Fibroblast of lung (primary cell): ENCODE measurements around the gene WDTC1. TPM values are rescaled to one million over a fixed set of nuclear protein-coding genes. Genes with fewer than 3 reads are reported as not detected.

Experiments
- DNase-seq, 2 donors: peaks; one replicate each; pipeline versions ENCODE4 v3.0.0 to v3.0.0-alpha.2; 2010; ENCODE audit warnings: low read depth in 2 of 2
- H2AFZ ChIP-seq: 2 replicates; pipeline ENCODE4 v1.5.1; 2012; ENCODE audit warnings: low read length, control low read depth, inconsistent platforms
- H3K27ac ChIP-seq: 2 replicates; pipeline ENCODE4 v1.5.1; 2011; ENCODE audit warnings: low read length, control low read depth; ENCODE audit not compliant: insufficient read depth
- H3K27me3 ChIP-seq: 2 replicates; pipeline ENCODE4 v1.5.1; 2011; ENCODE audit warnings: mild to moderate bottlenecking, low read length; ENCODE audit not compliant: control insufficient read depth, insufficient read depth
- H3K36me3 ChIP-seq: 2 replicates; pipeline ENCODE4 v1.5.1; 2011; ENCODE audit warnings: low read length; ENCODE audit not compliant: control insufficient read depth, insufficient read depth
- H3K4me1 ChIP-seq: 2 replicates; pipeline ENCODE4 v1.5.1; 2011; ENCODE audit warnings: low read length; ENCODE audit not compliant: control insufficient read depth, insufficient read depth; ENCODE audit errors: extremely low read depth
- H3K4me2 ChIP-seq: 2 replicates; pipeline ENCODE4 v1.5.1; 2011; ENCODE audit warnings: low read length, control low read depth; ENCODE audit not compliant: insufficient read depth; ENCODE audit errors: extremely low read depth
- H3K4me3 ChIP-seq, 4 experiments: fragments of 200-600 bp in 1 of 4; sonication (generic) in 1 of 4; replicated peaks in 1 of 4; 2 replicates each; pipeline ENCODE4 v1.5.1; 2011 to 2016; ENCODE audit warnings: low read length in 4 of 4, low read depth in 3 of 4, mild to moderate bottlenecking in 3 of 4, control low read depth in 2 of 4, inconsistent platforms in 1 of 4, mixed read lengths in 1 of 4; ENCODE audit not compliant: insufficient read depth in 1 of 4; ENCODE audit errors: control extremely low read depth in 1 of 4
- H3K79me2 ChIP-seq: 2 replicates; pipeline ENCODE4 v1.5.1; 2012; ENCODE audit warnings: mild to moderate bottlenecking, low read length, inconsistent platforms; ENCODE audit not compliant: control insufficient read depth, insufficient read depth
- H3K9ac ChIP-seq: 2 replicates; pipeline ENCODE4 v1.5.1; 2011; ENCODE audit warnings: mild to moderate bottlenecking, low read length, control low read depth; ENCODE audit not compliant: insufficient read depth
- H3K9me3 ChIP-seq: 2 replicates; pipeline ENCODE4 v1.5.1; 2012; ENCODE audit warnings: low read depth, low read length; ENCODE audit not compliant: control insufficient read depth, insufficient read depth
- H4K20me1 ChIP-seq: 2 replicates; pipeline ENCODE4 v1.5.1; 2011; ENCODE audit warnings: low read length; ENCODE audit not compliant: control insufficient read depth, insufficient read depth; ENCODE audit errors: extremely low read depth
- CTCF ChIP-seq, 2 donors: IDR thresholded peaks in 1 of 2; conservative IDR thresholded peaks in 1 of 2; 1 replicate in 1 of 2; 2 replicates in 1 of 2; pipeline ENCODE4 v1.5.1; 2011 to 2012; ENCODE audit warnings: low read length in 2 of 2, control low read depth in 1 of 2, inconsistent platforms in 1 of 2, low read depth in 1 of 2, mild to moderate bottlenecking in 1 of 2
- EZH2 ChIP-seq: IDR thresholded peaks from 2 replicates; pipeline ENCODE4 v1.5.1; 2012; ENCODE audit warnings: low read length, control low read depth, mild to moderate bottlenecking; ENCODE audit errors: missing control alignments
- polyA plus RNA-seq, 2 donors: library from polyadenylated mRNA; depleted of rRNA in 1 of 2; stranded (reverse) in 1 of 2; unstranded in 1 of 2; fragments of >200 nt; gene quantifications; 2 replicates each; pipeline ENCODE4 v1.2.1, GENCODE V29; 2011 to 2012; ENCODE audit warnings: missing spikeins in 1 of 2
- total RNA-seq: library from RNA; depleted of rRNA; stranded (reverse); fragments of >200 nt; gene quantifications from 2 replicates; pipeline ENCODE4 v1.2.1, GENCODE V29; 2014

Gene WDTC1
- total and polyA plus RNA-seq, 2 donors (not counting 1 experiment from before 2014, with no cell fraction given) = 10.7 to 23.3 TPM

GRCh38 chr1:27296773-27297291 lies 62.4 kb downstream of the WDTC1 start:
- peak overlapping the region; percentile 34 for H3K27ac ChIP-seq

GRCh38 chr1:27297903-27298302 lies 63.5 kb downstream of the WDTC1 start:
- Histone ChIP-seq H3K9ac (no peak overlapping the region), H3K9me3 (no peaks in the 10 kb centered on the region), H3K27ac (no peak overlapping the region), H4K20me1 (no peaks in the 10 kb centered on the region), H3K4me3 (no peak overlapping the region), H3K4me2 (no peak overlapping the region), H3K4me1 (peaks cover 31% of the 10 kb centered on the region), H3K27me3 (no peaks in the 10 kb centered on the region), H3K36me3 (peaks cover 4% of the 10 kb centered on the region), H2AFZ (no peak overlapping the region), H3K79me2 (no peaks in the 10 kb centered on the region)
- DNase-seq = no peak
- TF ChIP-seq EZH2 (no peak), CTCF (conservative IDR thresholded peaks at IDR 0.05 in 1 of 2, IDR thresholded peaks at IDR 0.05 in 1 of 2; ENCODE audit: low read depth in 1 of 2, low read length in 2 of 2) (no peak)

More at GRCh38 chr1:27296773-27297291, 62.4 kb downstream of the WDTC1 start:
- DNase-seq = peak; percentile 42 to 56
- Histone ChIP-seq H3K9ac (no peak overlapping the region), H3K4me3 (no peak overlapping the region), H3K9me3 (no peaks in the 10 kb centered on the region), H3K4me2 (no peak overlapping the region), H3K79me2 (no peaks in the 10 kb centered on the region), H3K4me1 (peaks cover 31% of the 10 kb centered on the region), H4K20me1 (no peaks in the 10 kb centered on the region), H3K27me3 (no peaks in the 10 kb centered on the region), H2AFZ (peak overlapping the region; percentile 22), H3K36me3 (peaks cover 3% of the 10 kb centered on the region)
- TF ChIP-seq CTCF (conservative IDR thresholded peaks at IDR 0.05 in 1 of 2, IDR thresholded peaks at IDR 0.05 in 1 of 2; ENCODE audit: low read depth in 1 of 2, low read length in 2 of 2) = peak; percentile 68 to 73
- no peak for TF ChIP-seq EZH2

- H3K9ac ChIP-seq = peak overlapping the region; percentile 0
- peak overlapping the region; percentile 48 for H3K4me2 ChIP-seq
- H3K4me1 ChIP-seq = peaks cover 31% of the 10 kb centered on the region
- H3K4me3 ChIP-seq = no peak overlapping the region
- TF ChIP-seq EZH2 (no peak), CTCF (conservative IDR thresholded peaks at IDR 0.05 in 1 of 2, IDR thresholded peaks at IDR 0.05 in 1 of 2; ENCODE audit: low read depth in 1 of 2, low read length in 2 of 2) (no peak)
- no peaks in the 10 kb centered on the region for H3K9me3 ChIP-seq
- DNase-seq = no peak
- H3K79me2 ChIP-seq = no peaks in the 10 kb centered on the region
- peak overlapping the region; percentile 92 for H3K27ac ChIP-seq
- H3K36me3 ChIP-seq = peaks cover 4% of the 10 kb centered on the region
- H3K27me3 ChIP-seq = no peaks in the 10 kb centered on the region
- no peak overlapping the region for H2AFZ ChIP-seq
- no peaks in the 10 kb centered on the region for H4K20me1 ChIP-seq
These were observed 64.4 kb downstream of the WDTC1 start for GRCh38 chr1:27298632-27299384.
